NCI-H1436 (cell line): ENCODE results near the gene KIF17.

Experiments used
- DNase-seq: peaks from one replicate; lab custom pipeline; 2025; lab: John Stamatoyannopoulos, UW

The KIF17 gene

DNA sequence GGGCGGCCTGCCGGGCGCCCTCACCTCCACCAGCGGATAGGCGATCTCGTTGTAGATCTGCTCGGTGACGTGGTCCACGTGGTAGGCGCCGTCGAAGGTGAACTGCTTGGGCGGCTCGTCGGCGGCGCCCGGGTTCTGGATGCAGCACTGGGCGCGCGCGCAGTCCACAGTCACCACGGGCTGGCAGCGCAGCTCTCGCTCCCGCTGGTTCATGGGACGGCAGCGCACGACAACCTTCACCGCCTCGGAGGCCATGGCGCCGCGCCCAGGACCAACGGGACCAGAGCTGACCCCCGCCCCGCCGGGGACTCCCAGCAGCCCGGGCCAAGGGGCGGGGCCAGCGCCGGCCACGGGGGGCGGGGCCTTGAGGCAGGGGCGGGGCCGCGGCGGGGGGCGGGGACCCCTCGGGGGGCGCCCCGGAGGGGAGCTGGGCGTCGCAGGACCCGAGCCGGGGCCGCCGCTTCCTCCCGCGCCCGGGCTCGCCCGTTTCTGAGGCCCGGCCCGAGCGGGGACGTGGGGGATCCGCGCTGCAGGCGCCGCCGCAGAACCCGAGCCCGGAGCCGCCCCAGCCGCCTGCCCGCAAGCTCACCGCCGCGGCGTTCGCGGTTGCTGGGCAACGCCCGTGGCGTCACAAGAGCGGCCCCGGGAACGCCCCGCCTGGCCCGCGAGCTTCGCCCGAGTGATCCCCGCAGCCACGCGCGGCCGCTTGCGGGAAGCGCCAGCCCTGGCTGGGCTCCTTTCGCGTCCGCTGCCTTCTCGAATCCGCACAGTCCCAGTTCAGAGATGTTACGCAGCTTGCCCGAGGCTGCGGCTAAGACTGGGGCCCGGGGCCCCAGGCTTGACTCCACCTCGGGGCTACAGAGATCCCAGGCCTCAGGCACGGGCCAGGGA lies at the start of gene KIF17:
KIF17 (minus strand) TSS at position 556 of the 891 bp plus-strand sequence; CDS start at position 255, 301 bp downstream.
- DNase-seq, result peak; percentile 73

DNA sequence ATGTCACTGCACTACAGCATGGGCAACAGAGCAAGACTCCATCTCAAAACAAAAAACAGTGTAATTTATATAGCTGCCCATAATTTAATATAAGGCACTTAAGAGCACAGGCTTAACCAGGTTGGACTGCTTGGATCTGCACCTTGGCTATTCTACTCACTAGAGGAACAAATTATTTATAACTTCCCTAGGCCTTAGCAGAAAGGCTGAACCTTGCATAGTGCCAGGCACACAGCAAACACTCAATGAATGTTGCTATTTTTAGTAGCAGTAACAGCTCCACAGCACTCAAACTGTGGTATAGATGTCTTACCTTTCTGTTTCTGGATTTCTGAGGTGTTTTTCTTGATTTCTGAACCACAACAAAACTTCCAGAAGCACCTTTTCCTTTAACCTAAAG lies 49.5 kb upstream of the KIF17 start:
- DNase-seq, result no peak

GRCh38 chr1:20763417-20763816 lies 45.6 kb upstream of the KIF17 start:
- DNase-seq, result no peak

DNA sequence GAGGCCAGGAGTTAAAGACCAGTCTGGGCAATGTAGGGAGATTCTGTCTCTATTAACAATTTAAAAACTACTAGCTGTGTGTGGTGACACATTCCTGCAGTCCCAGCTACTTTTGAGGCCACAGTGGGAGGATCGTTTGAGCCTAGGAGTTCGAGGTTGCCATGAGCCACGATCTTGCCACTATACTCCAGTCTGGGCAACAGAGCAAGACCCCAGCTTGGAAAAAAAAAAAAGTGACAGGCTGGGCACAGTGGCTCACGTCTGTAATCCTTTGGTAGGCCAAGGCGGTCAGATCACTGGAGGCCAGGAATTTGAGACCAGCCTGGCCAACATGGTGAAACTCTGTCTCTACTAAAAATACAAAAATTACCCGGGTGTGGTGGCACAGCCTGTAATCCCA lies 42.5 kb upstream of the KIF17 start:
- DNase-seq, result no peak

DNA sequence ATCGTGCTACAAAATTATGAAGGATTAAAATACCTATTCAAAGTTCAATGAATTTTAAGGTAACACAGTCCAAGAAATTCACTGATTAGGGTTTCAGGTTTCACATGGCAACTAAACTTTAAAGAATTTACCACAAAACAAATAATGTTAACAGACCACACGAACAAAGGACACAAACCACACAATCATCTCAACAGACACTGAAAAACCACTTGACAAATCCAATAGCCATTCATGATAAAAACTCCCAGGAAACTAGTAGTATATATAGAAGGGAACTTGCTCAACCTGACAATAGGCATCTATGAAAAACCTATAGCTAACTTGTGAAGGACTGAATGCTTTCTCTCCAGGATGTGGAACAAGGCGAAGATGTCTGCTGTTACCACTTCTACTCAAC lies 35.8 kb upstream of the KIF17 start:
- no peak for DNase-seq

GRCh38 chr1:20751462-20751990 lies 33.7 kb upstream of the KIF17 start:
- DNase-seq, result no peak

DNA sequence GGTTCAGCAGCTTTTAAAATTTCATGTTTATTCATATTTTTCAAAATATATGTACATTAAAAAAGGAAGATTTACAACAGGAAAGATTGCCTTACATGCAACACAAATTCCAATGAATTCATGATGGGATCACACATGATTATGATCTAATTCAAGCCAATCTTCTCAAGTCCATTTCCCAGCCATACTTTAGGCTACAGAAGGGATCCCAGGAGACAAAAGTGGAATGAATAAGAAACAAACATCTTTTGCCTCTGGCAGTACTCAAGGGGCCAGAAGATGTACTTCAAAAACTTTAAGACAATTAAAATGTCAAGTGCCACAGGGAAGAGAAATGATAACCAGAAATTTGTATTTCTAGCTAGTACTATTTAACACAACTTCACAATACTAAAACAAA lies 24.9 kb upstream of the KIF17 start:
- DNase-seq, result no peak

DNA sequence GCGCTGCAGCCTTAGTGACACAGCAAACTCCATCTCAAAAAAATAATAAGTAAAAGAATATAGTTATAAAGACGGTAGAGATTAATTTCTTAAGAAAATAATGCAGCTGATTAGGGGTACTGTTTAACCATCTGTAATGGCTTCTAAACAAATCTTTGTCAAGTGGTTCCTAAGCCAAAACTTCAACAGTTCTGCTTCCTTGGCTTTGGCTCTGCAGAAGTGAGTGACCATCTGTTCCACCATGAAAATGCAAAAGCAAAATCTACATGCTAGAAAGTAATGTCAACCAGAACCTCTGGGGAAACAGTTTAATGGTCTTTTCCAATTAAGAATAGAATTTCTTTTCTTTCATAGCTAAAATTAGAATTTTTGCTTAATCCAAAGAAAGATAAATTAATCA lies 23.0 kb upstream of the KIF17 start:
- no peak for DNase-seq

DNA sequence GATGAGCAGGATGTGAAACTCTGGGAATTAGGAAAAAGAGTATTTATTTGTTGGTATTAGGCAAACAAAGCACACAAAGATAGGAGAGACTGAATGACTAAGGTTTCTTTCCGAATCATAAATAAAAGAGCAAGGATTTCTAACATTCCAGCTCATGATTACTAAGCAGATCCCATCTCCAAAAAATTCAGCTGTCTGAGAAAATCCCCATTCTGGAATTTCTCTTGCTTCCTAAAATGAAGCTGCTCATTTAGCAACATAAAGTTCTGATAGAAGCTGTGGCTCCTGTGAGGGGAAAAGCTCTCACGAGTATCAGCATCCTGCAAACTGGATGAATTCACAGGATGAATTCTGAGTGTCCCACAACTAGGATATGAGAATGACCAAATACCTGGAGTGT lies 21.4 kb upstream of the KIF17 start:
- DNase-seq, result no peak

DNA sequence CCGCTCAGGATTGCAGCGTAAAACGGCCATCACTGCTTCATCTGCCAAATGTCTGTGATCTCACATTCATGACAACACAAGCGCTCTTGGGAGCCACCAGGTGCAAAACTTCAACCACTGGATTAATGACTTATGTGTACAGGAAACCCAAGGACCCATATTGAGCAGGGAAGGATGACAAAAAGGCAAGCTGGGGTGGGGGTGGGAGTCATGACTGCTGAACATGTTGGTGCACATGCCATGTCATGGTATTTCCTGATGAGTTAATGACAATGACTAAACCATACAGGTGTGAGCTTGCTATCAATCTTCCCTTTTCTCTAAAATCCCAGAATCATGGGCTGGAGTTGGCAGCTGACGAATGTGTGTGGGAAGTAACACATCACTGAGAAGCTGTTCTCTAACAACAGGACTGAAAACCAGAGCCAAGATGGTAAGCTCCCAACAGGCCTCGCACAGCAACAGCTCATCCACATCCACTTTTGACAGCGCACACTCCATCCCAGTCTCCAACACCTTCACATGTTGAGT lies 17.8 kb upstream of the KIF17 start:
- DNase-seq, result no peak

- no peak for DNase-seq
Observed at GRCh38 chr1:20733360-20733975, 15.7 kb upstream of the KIF17 start.

DNA sequence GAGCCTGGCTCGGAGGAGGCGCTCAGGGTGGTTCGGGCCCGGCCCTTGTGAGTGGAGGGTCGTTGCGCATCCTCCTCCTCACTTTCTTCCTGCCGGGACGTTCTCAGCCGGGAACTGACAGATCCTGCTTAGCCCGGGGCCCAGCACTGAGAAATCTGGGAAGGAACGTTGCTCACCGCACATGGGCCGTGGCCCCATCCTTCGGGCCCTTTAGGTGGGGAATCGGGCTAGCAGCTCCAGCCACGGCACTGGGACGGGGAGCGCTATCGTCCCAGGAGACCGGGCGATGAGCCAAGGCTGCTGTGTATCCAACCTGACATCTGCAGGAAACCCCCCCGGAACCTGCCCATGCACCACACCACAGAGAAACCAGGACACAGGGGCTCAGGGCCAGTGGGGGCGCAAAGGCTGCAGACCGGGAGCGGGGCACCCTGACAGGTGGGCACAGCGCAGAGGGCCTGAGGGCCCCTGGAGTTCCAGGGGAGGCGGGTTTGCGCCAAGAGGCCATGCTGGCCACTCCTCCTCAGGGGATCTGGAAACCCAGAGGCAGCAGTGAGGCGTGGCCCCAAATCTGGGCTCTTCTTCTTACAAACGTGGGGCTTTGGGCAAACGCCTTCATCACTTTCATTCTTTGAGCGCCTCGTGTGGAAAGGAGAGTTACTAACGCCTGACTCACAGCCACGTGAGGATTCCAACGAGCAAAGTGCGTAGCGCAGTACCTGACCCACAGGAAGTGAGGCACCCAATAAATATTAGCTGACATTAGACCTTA lies 15.0 kb upstream of the KIF17 start, which contains the start of gene SH2D5:
SH2D5 (minus strand) TSS at position 116 of the 772 bp plus-strand sequence. CDS start 4,659 bp downstream, outside the sequence.
- peak; percentile 69 for DNase-seq

DNA sequence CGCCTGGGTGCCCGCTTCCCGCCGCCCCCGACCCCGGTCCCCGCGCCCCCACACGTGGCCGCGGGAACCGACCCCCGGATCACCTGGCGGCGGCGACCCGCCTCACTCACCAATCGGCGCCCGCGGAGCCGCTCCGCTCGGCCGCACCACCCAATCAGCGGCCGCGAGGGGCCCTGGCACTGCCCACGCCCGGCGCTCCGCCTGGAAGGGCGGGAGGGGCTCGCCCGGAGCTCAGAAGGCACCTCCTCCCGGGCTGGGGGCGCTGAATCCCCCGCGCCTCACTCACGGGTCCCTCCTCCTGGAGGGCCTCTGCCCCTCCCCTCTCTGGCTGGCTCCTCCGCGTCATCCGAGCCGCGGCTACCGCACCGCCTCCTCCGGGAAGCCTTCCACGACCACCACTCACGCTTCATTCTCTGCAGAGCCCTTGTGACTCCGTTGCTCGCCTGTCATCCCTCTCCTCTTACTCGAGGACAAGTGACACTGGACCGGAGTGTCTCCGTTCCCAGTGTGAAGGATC lies 14.3 kb upstream of the KIF17 start:
- peak; percentile 72 for DNase-seq

DNA sequence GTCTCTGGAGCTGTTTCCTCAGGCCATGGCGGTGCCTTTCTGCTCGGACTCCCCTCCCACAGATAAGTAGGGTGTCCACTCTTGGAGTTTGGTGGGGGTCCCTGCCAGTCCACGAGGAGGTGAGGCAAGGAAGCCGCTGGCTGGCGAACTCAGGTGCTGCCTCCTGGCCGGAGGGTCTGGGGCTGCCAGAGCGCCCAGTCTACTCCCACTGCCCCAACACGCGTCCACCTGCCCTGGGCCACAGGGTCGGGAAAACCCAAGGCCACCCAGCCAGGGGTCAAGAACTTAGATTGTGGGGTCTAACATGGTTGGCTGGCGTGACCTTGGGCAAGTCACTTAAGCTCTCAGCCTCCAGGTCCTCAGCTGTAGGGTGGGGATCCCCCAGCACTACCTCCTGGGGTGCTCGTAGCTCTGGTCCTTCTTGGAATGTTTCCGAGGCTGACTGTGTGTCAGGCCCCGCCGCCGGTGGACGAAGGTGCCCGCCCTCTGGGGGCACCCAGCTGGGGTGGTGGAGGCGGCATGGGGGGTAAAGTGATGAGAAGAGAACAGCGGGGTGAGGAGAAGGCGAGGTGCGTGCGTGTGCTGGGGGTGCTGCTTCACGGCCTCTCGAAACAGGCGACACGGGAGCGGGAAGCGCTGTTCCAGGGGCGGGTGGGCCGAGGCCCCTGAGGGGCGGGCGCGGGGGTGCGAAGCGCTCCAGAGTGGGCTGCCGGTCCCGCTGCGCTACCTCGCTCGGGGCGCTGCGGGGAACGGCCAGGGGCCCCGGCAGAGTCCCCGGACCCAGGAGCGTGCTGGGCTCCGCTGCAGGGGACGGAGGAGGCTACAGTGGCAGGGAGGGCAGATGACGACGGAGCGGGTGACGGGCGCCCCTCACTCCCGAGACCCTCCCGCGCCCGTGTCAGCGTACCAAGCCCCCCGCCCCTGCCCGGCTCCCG lies 13.5 kb upstream of the KIF17 start:
- no peak for DNase-seq

DNA sequence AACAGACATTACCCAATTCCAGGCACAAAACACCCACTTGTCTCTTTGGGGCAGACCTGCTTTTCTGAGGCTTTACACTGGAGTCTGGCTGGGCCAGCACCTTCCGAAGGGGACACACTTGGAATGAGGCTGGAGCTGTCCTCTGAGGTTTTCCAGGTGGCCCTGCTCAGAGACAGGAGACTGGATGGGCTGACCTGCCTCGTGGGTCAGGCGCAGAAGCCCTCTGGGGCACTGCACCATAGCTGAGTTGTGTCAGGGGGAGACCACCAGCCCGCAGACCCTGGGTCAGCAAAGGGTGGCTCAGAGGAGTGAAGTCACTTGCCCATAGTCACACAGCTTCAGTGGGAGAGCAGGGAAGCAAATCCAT lies 12.9 kb upstream of the KIF17 start:
- DNase-seq, result no peak

DNA sequence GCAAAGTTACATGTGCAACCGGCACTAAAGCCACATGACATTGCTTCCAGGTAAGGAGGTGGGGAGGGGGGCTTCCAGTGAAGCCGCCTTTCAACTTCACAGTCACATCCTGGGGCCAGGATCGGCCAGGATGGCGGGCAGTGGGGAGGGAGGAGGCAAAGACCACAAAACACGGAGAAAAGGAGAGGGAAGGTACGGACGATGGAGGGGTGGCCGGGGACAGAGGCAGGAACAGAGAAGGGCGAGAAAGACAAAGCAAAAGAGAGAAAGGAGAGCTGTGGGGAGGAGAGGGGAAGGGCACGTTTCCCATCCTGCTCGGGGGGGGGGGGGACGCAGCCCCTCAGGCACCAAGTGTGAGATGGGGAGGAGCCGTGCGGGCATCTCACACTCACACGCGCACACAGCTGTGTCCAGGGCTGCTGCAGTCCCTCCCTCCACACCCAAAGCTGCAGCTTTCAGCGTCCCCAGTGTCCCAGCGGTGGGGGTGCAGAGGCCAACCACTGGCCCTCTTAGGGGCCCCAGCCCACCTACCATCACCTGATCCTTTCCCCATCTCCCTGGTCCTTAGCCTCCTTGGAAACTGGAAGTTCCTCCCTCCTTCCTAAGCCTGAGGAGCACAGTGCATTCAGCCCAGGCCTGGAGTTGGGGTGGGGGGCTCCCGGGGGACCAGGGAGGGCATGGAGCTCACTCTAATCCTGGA lies 12.3 kb upstream of the KIF17 start:
- DNase-seq, result no peak

DNA sequence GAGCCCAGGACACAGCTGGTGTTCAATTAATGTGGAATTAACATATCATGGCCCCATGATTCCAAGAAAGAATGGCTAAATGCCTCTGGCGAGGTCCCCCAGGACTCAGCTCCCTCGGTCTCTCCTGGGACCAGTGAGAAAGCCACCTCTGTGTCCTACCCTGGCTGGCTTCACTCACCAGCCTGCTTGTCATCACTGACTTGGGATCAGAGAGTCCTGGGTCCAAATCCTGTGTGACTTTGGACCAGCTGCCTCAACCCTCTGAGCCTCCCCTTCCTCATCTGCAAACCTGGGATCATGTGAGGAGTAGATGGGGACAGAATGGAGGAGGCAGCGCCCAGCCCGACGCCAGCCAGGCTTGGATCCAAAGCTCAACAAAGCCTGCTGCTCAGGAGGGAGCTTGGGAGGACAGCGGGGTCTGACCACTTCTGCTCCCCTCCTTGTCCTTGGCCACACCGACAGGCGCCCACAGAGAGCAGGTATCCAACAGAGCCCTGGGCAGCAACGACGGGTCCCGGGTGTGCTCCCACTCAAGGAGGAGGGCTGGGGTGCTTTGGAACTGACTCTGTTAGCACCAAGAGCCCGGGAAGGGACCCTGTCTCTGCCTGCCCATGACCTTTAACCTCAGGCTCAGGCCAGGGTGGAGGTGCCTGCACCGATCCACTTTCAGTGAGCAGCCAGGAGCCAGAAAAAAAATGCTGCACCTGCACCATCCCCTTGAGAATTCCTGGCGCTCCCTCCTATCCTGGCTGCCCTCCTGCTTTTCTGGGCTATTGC lies 11.5 kb upstream of the KIF17 start:
- no peak for DNase-seq

- no peak for DNase-seq
Observed at GRCh38 chr1:20728371-20729154, 10.8 kb upstream of the KIF17 start.
